Measurements from ENCODE around the gene ANXA1. TPM values are rescaled to one million over a fixed set of nuclear protein-coding genes. Genes with fewer than 3 reads are reported as not detected.

Gene ANXA1
- total and polyA plus RNA-seq, 8 donors = 34.2 to 1,131 (median 126) TPM

DNA sequence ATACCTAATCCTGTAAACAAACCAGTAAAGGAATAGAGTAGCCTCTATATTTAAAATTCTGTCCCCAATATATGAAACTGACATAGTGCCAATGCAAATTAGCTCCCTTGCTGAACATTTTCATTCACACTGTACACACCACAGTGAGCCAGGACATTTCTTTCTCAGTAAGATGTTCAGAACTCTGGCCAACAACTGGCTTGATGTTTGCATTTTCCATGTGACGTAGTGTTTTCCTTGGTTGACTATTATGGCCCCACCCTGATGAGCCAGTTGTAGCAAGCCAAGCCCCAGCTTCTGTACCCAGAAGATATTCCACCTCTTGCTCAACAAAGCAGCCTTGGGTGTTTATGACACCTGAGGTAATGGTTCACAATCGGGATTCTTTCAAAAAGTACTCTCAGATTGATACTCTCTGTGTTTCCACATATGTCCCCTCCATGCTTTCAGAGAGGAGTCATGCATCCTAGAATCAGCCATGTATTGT is 17.7 kb upstream of the ANXA1 start:
- Histone ChIP-seq H3K9me3 (no peaks in the 10 kb centered on the region), H3K27me3 (no peaks in the 10 kb centered on the region), H3K4me1 (peaks cover 0 to 32% (median 14%) of the 10 kb centered on the region in 4 donors), H3K4me3 (no peak overlapping the region), H3K36me3 (no peaks in the 10 kb centered on the region), H3K27ac (peak overlapping the region in 1 of 5 donors; percentile 35)
- intact Hi-C loops (cut with DNase I; ENCODE audit: low total_unique reads) = no loop called here
- DNase-seq = peak in 1 of 2 donors; percentile 62
- 38 to 66% (median 60%) methylated on average over 2 of the region's 2 CpGs for WGBS, 5 donors
- TF ChIP-seq EP300 (IDR thresholded peaks at IDR 0.05) = no peak
- no peak for TF ChIP-seq POLR2A (IDR thresholded peaks at IDR 0.05)
- TF ChIP-seq, protein P1, sequence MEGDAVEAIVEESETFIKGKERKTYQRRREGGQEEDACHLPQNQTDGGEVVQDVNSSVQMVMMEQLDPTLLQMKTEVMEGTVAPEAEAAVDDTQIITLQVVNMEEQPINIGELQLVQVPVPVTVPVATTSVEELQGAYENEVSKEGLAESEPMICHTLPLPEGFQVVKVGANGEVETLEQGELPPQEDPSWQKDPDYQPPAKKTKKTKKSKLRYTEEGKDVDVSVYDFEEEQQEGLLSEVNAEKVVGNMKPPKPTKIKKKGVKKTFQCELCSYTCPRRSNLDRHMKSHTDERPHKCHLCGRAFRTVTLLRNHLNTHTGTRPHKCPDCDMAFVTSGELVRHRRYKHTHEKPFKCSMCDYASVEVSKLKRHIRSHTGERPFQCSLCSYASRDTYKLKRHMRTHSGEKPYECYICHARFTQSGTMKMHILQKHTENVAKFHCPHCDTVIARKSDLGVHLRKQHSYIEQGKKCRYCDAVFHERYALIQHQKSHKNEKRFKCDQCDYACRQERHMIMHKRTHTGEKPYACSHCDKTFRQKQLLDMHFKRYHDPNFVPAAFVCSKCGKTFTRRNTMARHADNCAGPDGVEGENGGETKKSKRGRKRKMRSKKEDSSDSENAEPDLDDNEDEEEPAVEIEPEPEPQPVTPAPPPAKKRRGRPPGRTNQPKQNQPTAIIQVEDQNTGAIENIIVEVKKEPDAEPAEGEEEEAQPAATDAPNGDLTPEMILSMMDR (IDR thresholded peaks at IDR 0.05) = no peak
- no peak for TF ChIP-seq POLR2AphosphoS5 (IDR thresholded peaks at IDR 0.05)

DNA sequence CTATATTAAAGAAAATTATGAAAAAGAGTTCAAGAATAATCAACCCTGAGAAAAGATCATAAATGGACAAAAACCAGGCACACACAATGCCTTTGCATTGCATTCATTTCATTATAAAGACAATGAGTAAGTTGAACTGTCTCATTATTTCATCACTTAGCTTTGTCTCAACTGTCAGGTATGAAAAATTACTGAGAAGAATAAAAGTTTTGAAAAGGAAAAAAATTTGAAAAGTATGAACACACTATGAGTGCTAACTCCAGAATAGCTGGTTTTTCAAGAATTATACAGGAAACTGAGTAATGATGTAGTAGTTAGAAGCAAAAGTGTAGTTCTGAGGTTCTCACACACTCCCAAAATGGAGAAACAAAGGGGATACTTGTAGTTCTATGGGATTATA is 16.3 kb upstream of the ANXA1 start:
- Histone ChIP-seq H3K36me3 (no peaks in the 10 kb centered on the region), H3K27ac (no peak overlapping the region), H3K9me3 (no peaks in the 10 kb centered on the region), H3K4me1 (peaks cover 0 to 32% (median 14%) of the 10 kb centered on the region in 4 donors), H3K27me3 (no peaks in the 10 kb centered on the region), H3K4me3 (no peak overlapping the region)
- no peak for DNase-seq
- intact Hi-C loops (cut with DNase I; ENCODE audit: low total_unique reads) = no loop called here
- TF ChIP-seq EP300 (IDR thresholded peaks at IDR 0.05) = no peak
- TF ChIP-seq POLR2AphosphoS5 (IDR thresholded peaks at IDR 0.05) = no peak
- TF ChIP-seq POLR2A (IDR thresholded peaks at IDR 0.05) = no peak
- TF ChIP-seq, protein P1 (IDR thresholded peaks at IDR 0.05) = no peak

DNA sequence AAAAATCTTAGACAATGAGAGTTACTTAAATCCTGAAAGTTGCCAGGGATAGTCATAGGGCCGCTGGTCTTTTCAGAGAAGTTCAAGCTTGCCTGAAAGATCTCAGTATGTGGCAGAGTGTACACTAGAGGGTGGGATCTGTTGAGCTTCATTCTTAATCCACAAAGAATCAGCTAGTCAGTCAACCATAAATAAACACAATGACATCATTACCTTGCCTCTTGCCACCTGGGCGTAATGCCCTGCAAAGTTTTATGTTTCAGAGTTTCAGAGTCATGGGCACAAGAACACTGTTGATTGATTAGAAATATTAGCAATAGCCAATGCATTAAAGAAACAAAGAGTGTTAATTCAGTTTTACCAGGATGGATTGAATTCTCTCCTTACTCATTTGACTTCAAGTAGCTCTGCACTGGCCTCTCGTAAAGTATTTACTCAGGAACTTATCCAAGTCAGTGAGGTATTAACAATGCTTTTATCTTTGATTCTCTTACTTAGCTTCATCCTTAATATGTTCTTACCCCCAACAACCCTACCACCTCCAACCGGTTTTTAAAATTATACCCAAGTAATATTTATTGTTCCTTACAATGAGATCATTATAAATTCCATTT is 14.3 kb upstream of the ANXA1 start:
- H3K4me3 ChIP-seq = no peak overlapping the region
- TF ChIP-seq POLR2AphosphoS5 (IDR thresholded peaks at IDR 0.05) (no peak), EP300 (IDR thresholded peaks at IDR 0.05) (no peak), POLR2A (IDR thresholded peaks at IDR 0.05) (no peak)
- TF ChIP-seq, protein P1 (IDR thresholded peaks at IDR 0.05) = no peak
- peaks cover 0 to 24% (median 7%) of the 10 kb centered on the region in 4 donors for H3K4me1 ChIP-seq
- no peak overlapping the region for H3K27ac ChIP-seq
- WGBS, 5 donors = 32 to 53% (median 40%) methylated on average over 4 of the region's 4 CpGs
- H3K9me3 ChIP-seq = no peaks in the 10 kb centered on the region
- peak in 1 of 2 donors; percentile 29 for DNase-seq
- H3K36me3 ChIP-seq = no peaks in the 10 kb centered on the region
- no peaks in the 10 kb centered on the region for H3K27me3 ChIP-seq
- intact Hi-C loops (cut with DNase I; ENCODE audit: low total_unique reads) = no loop called here

DNA sequence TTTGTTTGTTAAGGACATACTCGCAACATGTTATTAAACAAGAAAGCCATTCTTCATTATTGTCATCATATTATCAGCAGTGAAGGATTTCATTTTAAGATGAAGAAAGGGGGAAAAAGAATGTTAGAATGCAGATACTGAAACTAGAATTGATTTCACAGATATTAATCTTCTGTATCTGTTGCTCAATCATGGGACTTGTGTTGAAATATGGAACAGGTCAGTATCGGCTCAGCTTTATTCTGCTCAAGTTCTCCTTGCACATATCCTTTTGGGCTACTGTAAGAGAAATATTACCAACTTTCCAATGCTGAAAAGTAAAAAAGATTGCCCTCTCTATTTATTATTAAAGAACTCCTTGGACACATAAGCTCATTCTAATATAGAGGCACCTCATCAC is 13.8 kb upstream of the ANXA1 start:
- H3K4me3 ChIP-seq = no peak overlapping the region
- TF ChIP-seq EP300 (IDR thresholded peaks at IDR 0.05) (no peak), POLR2AphosphoS5 (IDR thresholded peaks at IDR 0.05) (no peak), POLR2A (IDR thresholded peaks at IDR 0.05) (no peak)
- TF ChIP-seq, protein P1 (IDR thresholded peaks at IDR 0.05) = no peak
- no peak overlapping the region for H3K27ac ChIP-seq
- H3K36me3 ChIP-seq = no peaks in the 10 kb centered on the region
- peaks cover 0 to 21% (median 7%) of the 10 kb centered on the region in 4 donors for H3K4me1 ChIP-seq
- H3K27me3 ChIP-seq = no peaks in the 10 kb centered on the region
- DNase-seq = no peak
- WGBS, 5 donors = 77 to 84% (median 80%) methylated on average over 2 of the region's 2 CpGs
- intact Hi-C loops (cut with DNase I; ENCODE audit: low total_unique reads) = no loop called here
- no peaks in the 10 kb centered on the region for H3K9me3 ChIP-seq

All from stomach (tissue), 9 donors.